Measurements from ENCODE around the gene CEP120. TPM values are rescaled to one million over a fixed set of nuclear protein-coding genes. Genes with fewer than 3 reads are reported as not detected.

Gene CEP120
- total and polyA plus RNA-seq, 2 experiments from 2014 or later, result 4.9 to 16.3 TPM

- H2AFZ ChIP-seq, result no peak overlapping the region
- no peak for TF ChIP-seq ZNF114 (CRISPR knock-in tag; IDR thresholded peaks at IDR 0.05)
- no peak for TF ChIP-seq NANOG (IDR thresholded peaks at IDR 0.05; ENCODE audit: borderline replicate concordance)
- no peak for TF ChIP-seq EZH2phosphoT487 (IDR thresholded peaks at IDR 0.05; ENCODE audit: unreplicated experiment)
- no peak for TF ChIP-seq EZH2 (IDR thresholded peaks at IDR 0.05; ENCODE audit: low read depth, unreplicated experiment)
- no peak for TF ChIP-seq ZNF331 (CRISPR knock-in tag; IDR thresholded peaks at IDR 0.05; ENCODE audit: low read depth)
- TF ChIP-seq, protein P1, sequence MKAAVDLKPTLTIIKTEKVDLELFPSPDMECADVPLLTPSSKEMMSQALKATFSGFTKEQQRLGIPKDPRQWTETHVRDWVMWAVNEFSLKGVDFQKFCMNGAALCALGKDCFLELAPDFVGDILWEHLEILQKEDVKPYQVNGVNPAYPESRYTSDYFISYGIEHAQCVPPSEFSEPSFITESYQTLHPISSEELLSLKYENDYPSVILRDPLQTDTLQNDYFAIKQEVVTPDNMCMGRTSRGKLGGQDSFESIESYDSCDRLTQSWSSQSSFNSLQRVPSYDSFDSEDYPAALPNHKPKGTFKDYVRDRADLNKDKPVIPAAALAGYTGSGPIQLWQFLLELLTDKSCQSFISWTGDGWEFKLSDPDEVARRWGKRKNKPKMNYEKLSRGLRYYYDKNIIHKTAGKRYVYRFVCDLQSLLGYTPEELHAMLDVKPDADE (IDR thresholded peaks at IDR 0.05), result no peak
- TF ChIP-seq, protein P2, sequence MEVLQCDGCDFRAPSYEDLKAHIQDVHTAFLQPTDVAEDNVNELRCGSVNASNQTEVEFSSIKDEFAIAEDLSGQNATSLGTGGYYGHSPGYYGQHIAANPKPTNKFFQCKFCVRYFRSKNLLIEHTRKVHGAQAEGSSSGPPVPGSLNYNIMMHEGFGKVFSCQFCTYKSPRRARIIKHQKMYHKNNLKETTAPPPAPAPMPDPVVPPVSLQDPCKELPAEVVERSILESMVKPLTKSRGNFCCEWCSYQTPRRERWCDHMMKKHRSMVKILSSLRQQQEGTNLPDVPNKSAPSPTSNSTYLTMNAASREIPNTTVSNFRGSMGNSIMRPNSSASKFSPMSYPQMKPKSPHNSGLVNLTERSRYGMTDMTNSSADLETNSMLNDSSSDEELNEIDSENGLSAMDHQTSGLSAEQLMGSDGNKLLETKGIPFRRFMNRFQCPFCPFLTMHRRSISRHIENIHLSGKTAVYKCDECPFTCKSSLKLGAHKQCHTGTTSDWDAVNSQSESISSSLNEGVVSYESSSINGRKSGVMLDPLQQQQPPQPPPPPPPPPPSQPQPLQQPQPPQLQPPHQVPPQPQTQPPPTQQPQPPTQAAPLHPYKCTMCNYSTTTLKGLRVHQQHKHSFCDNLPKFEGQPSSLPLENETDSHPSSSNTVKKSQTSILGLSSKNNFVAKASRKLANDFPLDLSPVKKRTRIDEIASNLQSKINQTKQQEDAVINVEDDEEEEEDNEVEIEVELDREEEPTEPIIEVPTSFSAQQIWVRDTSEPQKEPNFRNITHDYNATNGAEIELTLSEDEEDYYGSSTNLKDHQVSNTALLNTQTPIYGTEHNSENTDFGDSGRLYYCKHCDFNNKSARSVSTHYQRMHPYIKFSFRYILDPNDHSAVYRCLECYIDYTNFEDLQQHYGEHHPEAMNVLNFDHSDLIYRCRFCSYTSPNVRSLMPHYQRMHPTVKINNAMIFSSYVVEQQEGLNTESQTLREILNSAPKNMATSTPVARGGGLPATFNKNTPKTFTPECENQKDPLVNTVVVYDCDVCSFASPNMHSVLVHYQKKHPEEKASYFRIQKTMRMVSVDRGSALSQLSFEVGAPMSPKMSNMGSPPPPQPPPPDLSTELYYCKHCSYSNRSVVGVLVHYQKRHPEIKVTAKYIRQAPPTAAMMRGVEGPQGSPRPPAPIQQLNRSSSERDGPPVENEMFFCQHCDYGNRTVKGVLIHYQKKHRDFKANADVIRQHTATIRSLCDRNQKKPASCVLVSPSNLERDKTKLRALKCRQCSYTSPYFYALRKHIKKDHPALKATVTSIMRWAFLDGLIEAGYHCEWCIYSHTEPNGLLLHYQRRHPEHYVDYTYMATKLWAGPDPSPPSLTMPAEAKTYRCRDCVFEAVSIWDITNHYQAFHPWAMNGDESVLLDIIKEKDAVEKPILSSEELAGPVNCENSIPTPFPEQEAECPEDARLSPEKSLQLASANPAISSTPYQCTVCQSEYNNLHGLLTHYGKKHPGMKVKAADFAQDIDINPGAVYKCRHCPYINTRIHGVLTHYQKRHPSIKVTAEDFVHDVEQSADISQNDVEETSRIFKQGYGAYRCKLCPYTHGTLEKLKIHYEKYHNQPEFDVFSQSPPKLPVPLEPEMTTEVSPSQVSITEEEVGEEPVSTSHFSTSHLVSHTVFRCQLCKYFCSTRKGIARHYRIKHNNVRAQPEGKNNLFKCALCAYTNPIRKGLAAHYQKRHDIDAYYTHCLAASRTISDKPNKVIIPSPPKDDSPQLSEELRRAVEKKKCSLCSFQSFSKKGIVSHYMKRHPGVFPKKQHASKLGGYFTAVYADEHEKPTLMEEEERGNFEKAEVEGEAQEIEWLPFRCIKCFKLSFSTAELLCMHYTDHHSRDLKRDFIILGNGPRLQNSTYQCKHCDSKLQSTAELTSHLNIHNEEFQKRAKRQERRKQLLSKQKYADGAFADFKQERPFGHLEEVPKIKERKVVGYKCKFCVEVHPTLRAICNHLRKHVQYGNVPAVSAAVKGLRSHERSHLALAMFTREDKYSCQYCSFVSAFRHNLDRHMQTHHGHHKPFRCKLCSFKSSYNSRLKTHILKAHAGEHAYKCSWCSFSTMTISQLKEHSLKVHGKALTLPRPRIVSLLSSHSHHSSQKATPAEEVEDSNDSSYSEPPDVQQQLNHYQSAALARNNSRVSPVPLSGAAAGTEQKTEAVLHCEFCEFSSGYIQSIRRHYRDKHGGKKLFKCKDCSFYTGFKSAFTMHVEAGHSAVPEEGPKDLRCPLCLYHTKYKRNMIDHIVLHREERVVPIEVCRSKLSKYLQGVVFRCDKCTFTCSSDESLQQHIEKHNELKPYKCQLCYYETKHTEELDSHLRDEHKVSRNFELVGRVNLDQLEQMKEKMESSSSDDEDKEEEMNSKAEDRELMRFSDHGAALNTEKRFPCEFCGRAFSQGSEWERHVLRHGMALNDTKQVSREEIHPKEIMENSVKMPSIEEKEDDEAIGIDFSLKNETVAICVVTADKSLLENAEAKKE (CRISPR knock-in tag; IDR thresholded peaks at IDR 0.05), result no peak
- no peak for TF ChIP-seq POLR2AphosphoS5 (IDR thresholded peaks at IDR 0.05; ENCODE audit: low read depth)
- no peak for TF ChIP-seq CTCF (conservative IDR thresholded peaks at IDR 0.05; ENCODE audit: low read depth in 2 of 2)
- no peak for TF ChIP-seq CREB1 (CRISPR knock-in tag; IDR thresholded peaks at IDR 0.05; ENCODE audit: low read depth)
- TF ChIP-seq, protein P3, sequence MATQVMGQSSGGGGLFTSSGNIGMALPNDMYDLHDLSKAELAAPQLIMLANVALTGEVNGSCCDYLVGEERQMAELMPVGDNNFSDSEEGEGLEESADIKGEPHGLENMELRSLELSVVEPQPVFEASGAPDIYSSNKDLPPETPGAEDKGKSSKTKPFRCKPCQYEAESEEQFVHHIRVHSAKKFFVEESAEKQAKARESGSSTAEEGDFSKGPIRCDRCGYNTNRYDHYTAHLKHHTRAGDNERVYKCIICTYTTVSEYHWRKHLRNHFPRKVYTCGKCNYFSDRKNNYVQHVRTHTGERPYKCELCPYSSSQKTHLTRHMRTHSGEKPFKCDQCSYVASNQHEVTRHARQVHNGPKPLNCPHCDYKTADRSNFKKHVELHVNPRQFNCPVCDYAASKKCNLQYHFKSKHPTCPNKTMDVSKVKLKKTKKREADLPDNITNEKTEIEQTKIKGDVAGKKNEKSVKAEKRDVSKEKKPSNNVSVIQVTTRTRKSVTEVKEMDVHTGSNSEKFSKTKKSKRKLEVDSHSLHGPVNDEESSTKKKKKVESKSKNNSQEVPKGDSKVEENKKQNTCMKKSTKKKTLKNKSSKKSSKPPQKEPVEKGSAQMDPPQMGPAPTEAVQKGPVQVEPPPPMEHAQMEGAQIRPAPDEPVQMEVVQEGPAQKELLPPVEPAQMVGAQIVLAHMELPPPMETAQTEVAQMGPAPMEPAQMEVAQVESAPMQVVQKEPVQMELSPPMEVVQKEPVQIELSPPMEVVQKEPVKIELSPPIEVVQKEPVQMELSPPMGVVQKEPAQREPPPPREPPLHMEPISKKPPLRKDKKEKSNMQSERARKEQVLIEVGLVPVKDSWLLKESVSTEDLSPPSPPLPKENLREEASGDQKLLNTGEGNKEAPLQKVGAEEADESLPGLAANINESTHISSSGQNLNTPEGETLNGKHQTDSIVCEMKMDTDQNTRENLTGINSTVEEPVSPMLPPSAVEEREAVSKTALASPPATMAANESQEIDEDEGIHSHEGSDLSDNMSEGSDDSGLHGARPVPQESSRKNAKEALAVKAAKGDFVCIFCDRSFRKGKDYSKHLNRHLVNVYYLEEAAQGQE (IDR thresholded peaks at IDR 0.05; ENCODE audit: unreplicated experiment), result no peak
- no peaks in the 10 kb centered on the region for H3K9me3 Mint-ChIP-seq
- DNase-seq (ENCODE audit: low spot score), result no peak
- H3K27me3 Mint-ChIP-seq (ENCODE audit: insufficient read depth, low read depth, poor library complexity), result peaks cover 1% of the 10 kb centered on the region
- no peaks in the 10 kb centered on the region for H3K36me3 ChIP-seq (ENCODE audit: insufficient read depth)
- H3K27ac ChIP-seq (ENCODE audit: low read depth), result no peak overlapping the region
- no peaks in the 10 kb centered on the region for H3F3A ChIP-seq (replicated peaks; ENCODE audit: low read depth)
- no peaks in the 10 kb centered on the region for H3K9me2 ChIP-seq (ENCODE audit: insufficient read depth)
- H3K4me2 ChIP-seq, result no peak overlapping the region
- no peak for ATAC-seq
- no peaks in the 10 kb centered on the region for H4K20me1 ChIP-seq (replicated peaks; ENCODE audit: insufficient read depth)
- H3K4me1 Mint-ChIP-seq, result peaks cover 13% of the 10 kb centered on the region
- H3K36me3 Mint-ChIP-seq (ENCODE audit: low read depth), result no peaks in the 10 kb centered on the region
- no peaks in the 10 kb centered on the region for H3K27me3 ChIP-seq (ENCODE audit: insufficient read depth)
- no peak overlapping the region for H3K4me3 Mint-ChIP-seq
- H3K27ac Mint-ChIP-seq, result no peak overlapping the region
- H3K79me2 ChIP-seq (replicated peaks; ENCODE audit: insufficient read depth), result no peaks in the 10 kb centered on the region
- H3K4me3 ChIP-seq, result no peak overlapping the region
- no peaks in the 10 kb centered on the region for H3K4me1 ChIP-seq (ENCODE audit: insufficient read depth)
These were observed 24.9 kb upstream of the CEP120 start for GRCh38 chr5:123448017-123448617.

Measured in GM23338 (cell line).